ENCODE results near the gene ROR2.

Gene ROR2

GRCh38 chr9:91710158-91710557, 239.9 kb downstream of the ROR2 start:
- no peak for DNase-seq

GRCh38 chr9:91705386-91705785, 244.6 kb downstream of the ROR2 start:
- no peak for DNase-seq

- DNase-seq = no peak
Observed at GRCh38 chr9:91700475-91700874, 249.6 kb downstream of the ROR2 start.

DNA sequence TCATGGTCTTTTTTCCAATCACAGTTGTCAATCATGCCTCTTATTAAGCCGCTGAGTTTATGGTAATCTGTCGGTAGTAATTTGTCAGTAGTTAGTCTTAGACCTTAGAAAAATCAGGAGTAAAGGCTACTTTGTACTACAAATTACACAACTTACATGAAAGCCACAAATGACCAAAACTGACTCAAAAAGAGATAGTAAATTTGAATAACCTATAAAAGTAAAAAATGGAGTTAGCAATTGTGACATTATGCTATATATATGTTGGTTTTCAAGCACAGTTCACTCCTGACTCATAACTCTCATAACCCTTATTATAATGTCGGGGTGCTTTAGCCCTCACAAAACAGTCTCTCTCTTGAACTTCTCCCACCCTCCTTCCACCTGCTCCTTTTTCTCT, 251.8 kb downstream of the ROR2 start:
- DNase-seq = no peak

DNA sequence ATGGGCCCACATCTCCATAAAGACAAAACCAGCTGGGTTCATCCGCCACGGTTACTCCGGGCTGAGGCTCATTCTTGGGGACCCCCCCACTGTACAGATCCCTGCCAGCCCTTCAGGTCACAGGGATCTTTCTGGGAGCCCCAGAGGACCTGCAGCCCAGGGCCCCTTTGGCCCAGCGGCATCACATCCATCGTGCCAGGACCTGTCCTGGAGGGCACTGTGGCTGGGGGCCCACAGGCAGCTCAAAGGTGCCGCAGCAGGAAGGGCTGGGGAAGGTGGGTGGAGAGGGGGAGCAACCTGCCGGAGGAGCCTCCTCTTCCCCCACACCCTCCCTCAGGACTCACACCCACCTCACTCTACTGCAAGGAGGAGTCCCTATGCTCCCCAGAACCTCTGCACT, 252.8 kb downstream of the ROR2 start:
- no peak for DNase-seq

GRCh38 chr9:91694081-91694870, 255.8 kb downstream of the ROR2 start:
- DNase-seq = no peak

DNA sequence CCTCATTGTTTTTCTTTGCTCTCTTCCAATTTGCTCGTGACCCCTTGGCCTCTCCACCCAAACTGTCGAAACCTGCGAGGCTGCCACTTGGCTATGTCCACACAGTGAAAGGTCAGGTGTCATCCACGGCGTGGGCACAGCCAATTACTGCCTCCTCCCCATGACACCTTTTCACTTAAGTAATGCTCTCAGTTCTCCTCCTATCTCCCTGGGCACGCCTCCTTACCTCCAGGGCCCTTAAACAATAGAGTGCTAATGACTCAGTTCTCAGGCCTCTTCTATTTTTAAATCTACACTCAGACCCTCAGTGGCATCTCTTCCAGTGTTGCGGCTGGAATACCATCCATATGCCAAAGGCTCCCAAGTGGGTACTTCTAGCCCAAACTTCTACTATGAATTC, 256.8 kb downstream of the ROR2 start:
- DNase-seq = no peak

DNA sequence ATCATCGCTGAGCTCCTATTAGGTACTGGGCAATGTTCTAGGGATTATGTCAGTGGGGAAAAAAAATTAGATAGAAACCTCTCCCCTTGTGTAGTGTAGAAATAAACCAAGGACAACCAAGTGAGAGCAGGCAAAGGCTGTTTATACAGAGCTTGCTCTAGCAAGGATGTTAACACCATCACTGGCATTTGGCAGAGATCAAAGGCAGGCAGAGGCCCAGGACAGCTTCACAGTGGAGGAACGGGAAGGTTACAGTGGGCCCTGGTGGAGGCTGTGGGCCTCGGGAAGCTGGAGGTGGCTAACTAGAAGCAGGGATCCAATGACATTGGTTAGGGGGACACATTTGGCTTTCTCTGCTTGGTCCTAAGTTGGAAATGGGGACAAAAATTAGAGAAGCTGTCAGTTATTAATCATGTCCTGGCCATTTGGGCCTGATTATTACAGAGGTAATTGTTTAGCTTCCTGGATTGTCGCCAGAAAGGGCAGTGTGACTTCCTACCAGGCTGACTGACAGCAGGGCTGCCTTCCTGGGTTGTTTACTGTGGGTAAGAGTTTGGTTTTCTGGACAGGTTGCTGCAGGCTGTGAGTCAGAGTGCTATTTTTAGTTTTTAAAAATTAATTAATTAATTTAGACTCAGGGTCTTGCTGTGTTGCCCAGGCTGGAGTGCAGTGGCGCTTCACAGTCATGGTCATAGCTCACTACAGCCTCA, 259.3 kb downstream of the ROR2 start:
- DNase-seq = no peak

- no peak for DNase-seq
Observed at GRCh38 chr9:91689006-91689405, 261.0 kb downstream of the ROR2 start.

DNA sequence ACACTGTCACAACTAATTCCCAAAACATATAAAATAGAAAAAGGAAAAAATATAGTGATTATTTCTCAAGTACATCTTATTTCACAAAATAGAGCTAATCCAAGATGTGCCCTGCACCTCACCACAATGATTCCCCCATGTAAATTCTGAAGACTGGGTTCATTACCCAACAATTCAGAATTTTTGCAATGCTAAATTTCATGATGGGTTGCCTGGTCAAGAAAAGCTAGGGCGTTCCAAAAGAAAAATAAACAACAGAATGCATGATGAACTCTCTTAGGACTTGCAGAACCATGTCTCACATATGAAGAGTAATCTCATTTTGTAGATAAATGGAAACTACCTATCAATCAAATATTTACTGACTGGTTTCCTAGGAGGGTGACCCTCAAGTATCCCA, 266.8 kb downstream of the ROR2 start:
- no peak for DNase-seq

GRCh38 chr9:91682806-91683205, 267.2 kb downstream of the ROR2 start:
- DNase-seq = no peak

GRCh38 chr9:91681461-91682305, 268.3 kb downstream of the ROR2 start:
- DNase-seq = peak; percentile 89

GRCh38 chr9:91680998-91681397, 269.0 kb downstream of the ROR2 start:
- no peak for DNase-seq

GRCh38 chr9:91680106-91680505, 269.9 kb downstream of the ROR2 start:
- no peak for DNase-seq

GRCh38 chr9:91678807-91679580, 271.0 kb downstream of the ROR2 start:
- DNase-seq = no peak

DNA sequence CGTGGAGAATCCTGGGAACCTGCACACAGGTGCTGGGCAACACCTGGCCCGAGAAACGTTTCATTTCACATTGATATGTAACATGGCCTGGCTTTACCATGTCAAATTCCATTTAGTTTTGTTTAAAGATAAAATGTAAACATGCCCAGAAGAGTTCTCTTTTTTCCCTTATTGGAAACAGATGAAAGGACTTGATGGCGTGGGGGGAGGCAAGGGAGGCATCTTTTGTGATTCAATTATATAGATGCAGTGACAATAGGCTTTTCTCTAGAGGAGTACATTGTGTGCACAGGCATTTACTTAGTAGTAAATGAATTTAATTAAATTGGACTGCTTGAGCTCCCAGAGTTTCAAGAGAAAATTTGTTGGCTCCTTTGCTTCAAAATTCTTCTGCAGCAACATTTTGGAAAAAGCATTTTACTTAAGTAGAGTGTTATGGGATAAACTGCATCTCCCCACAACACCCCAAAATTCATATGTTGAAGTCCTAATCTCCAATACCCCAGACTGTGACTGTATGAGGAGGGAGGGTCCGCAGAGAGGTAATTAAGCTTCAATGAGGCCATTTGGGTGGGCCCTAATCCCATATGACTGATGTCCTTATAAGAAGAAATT, 272.1 kb downstream of the ROR2 start:
- DNase-seq = no peak

DNA sequence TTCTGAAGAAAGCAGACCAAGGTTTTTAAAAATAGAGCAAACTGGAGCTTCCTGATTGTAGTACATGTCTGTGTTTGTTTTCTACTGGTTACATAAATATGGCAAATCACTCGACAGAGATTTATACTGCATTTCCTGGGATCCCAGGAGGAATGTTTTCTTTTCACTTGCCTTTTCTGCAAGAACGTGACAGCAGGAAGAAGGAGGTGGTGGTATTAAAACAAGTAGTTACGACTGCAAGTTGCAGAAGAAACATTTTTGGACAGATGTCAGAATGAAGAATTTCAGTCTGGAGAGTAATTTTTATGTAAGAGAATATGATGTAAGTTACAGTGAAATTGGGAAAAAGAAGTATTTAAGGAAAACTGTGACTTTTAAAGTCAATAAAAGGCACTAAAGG, 272.7 kb downstream of the ROR2 start:
- no peak for DNase-seq

- DNase-seq = no peak
Observed at GRCh38 chr9:91676046-91676445, 274.0 kb downstream of the ROR2 start.

DNA sequence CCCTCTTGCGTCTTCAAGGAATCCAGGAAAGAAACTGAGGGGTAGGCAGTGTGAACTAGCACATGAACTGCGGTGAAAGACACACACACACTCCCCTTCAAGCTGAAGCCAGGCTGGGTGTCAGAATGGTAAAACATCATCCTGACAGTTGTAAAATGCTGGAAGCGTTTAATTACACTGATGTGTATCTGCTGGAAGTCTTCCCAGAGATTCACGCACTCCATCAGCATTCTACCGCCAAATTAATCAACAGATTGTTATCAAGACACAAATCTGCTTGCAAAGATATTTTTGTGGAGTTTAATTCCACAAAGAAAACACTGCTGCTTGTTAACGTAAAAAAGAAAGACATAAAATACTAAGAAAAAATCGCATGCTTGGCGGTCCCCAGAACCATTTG, 285.4 kb downstream of the ROR2 start:
- DNase-seq = no peak

DNA sequence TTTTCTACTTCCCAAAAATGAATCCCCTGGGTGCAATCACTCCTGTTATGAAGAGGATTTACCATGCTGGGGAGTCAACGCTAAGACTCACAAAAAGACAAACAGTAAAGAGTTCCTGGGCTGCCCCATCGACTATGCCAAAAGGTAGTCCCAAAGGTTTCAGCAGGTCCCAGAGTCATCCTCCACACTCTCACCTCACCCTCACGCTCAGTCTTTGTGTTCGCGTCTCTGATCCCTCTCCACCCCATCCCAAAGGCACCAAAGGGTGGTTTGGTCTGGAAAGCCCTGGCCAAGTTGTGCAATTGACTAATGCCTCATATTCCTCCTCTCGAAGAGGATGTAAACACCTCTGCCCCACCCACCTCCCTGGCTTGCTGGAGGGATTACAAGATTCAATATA, 286.2 kb downstream of the ROR2 start:
- no peak for DNase-seq

DNA sequence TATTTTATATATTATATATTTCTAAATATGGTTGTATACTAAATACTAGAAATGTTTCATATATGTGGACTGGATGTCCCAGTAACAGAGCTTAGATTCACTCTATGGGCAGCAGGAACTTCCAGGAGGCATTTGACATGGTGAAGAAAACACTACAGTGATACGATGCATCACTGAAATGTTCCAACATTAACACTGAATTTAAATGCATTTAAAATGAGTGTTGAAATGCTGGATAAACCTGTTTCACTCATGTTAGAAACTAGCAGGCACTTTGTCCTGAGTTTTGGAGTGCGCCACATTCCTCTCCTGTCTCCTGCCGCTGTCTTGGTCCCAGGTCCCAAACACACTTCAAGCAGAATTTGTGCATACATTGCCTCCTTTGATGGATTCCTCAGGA, 288.6 kb downstream of the ROR2 start:
- DNase-seq = no peak

- no peak for DNase-seq
Observed at GRCh38 chr9:91660521-91660920, 289.5 kb downstream of the ROR2 start.
